ENCODE measurements around the gene TMEM43.

The TMEM43 gene

DNA sequence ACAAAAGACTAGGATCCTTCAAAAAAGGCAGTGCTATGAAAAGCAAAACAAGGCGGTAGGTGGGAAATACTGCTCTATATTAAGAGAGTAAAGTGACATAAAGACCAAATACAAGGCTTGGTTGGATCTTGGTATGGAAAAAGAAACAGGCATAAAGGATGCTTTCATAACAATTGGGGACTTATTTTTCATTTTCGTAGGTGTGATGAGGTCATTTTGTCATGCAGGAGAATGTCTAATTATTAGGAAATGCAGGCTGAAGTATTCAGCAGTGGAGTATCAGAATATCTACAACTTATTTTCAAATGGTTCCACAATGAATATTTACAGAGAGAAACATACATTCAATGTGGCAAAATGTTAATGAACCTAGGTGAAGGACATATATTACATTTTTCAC, 44.6 kb downstream of the TMEM43 start:
- Mint-ChIP-seq H3K9me3 (no peaks in the 10 kb centered on the region), H3K27me3 (no peaks in the 10 kb centered on the region), H3K4me1 (peaks cover 26% of the 10 kb centered on the region), H3K27ac (peak overlapping the region in 1 of 2 donors; percentile 23), H3K4me3 (no peak overlapping the region)
- DNase-seq (no peak), ATAC-seq (no peak)

DNA sequence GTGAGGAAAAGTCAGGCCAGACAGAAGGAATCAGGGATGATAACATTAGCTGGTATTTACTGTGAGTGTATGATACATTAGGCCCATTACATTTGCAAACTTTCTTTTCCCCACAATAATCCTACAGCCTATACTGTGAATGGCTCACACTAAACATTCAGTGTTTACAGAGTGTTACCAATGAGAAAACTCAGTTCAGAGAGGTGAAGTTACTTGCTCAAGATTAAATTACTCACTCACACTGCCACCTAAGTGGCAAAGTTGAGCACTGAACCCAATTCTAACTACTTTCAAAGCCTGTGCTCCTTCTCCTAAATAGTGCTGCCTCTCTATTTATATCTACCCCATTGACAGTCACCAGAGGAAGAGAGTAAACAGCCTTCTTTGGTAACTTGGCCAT, 45.0 kb downstream of the TMEM43 start:
- H3K27me3 Mint-ChIP-seq: no peaks in the 10 kb centered on the region
- H3K27ac Mint-ChIP-seq: peak overlapping the region in 1 of 2 donors; percentile 73
- no peak for ATAC-seq
- no peak for DNase-seq
- no peaks in the 10 kb centered on the region for H3K9me3 Mint-ChIP-seq
- no peak overlapping the region for H3K4me3 Mint-ChIP-seq
- H3K4me1 Mint-ChIP-seq: peaks cover 30% of the 10 kb centered on the region

DNA sequence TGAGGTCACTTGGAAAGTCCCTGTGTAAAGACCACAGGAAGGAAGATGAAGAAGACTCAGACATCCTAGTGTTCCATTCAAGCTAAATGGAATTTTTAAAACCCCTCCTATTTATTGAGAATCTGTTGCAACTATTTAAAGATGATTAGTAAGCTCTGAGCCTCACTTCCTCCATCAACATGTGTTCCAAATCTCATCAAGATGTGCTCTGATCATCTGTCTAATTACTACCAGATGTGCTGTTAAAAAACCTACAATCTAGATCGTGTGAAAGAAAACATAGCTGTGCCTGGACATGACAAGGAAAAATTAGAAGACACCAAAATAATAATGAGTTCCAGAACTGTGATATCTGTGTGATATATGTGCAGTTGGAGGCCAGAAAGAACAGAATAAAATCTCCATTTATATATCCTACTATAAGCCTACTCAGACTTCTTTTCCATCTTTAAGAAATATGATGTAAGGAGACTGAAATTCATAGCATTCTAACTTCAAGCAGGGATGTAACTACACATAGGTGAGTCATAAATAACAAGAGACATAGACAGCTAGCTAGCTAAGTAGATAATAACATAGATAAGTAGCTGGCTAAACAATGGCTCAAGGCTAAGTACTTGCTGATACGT, 45.8 kb downstream of the TMEM43 start:
- H3K27ac Mint-ChIP-seq: peak overlapping the region; percentile 57 to 73
- ATAC-seq: no peak

DNA sequence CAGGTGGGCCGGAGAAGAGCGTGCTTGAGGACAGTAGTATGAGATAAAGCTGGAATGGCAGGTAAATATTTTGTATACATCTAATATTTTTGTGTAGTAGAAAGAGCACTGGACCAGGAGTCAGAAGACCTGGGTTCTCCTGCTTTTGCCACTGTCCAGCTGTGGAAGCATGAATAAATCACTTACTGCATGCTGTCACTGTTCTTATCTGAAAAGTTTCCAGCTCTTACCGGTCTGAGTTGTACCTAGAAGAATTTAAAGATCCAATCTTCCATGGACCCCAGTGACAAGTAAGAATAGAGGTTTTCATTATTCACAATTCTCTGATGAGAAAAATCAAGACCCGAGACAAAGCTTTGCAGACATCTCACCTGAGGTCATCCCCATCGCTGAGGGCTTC, 47.6 kb downstream of the TMEM43 start:
- Mint-ChIP-seq H3K27ac (no peak overlapping the region), H3K4me1 (peaks cover 55% of the 10 kb centered on the region), H3K4me3 (no peak overlapping the region), H3K9me3 (no peaks in the 10 kb centered on the region), H3K27me3 (no peaks in the 10 kb centered on the region)
- DNase-seq: no peak
- ATAC-seq: no peak

More for the DNA sequence above, 45.8 kb downstream of the TMEM43 start:
- peak overlapping the region in 1 of 2 donors; percentile 46 for H3K4me3 Mint-ChIP-seq
- no peaks in the 10 kb centered on the region for H3K9me3 Mint-ChIP-seq
- H3K4me1 Mint-ChIP-seq: peaks cover 38% of the 10 kb centered on the region
- H3K27me3 Mint-ChIP-seq: no peaks in the 10 kb centered on the region
- no peak for DNase-seq

DNA sequence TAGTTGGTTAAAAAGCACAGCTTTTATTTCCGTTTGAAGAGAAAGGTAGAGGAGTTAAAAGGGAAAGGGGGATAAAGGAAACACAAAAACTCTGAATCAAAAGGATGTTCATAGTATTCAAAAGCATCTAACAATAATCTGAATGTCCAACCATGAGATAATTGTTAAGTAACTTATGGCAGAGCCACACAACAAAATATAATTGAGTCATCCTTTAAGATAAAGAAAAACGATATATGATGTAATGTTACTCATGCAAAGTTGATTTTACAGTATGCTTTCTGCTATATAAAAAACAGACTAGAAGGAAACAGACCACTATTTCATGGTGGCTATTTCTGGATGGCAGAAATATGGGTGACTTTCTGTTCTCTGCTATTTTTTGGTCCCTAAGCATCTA, 49.6 kb downstream of the TMEM43 start:
- no peak for DNase-seq
- no peaks in the 10 kb centered on the region for H3K27me3 Mint-ChIP-seq
- no peaks in the 10 kb centered on the region for H3K9me3 Mint-ChIP-seq
- H3K4me1 Mint-ChIP-seq: peaks cover 62% of the 10 kb centered on the region
- H3K27ac Mint-ChIP-seq: peak overlapping the region in 1 of 2 donors; percentile 3
- no peak for ATAC-seq
- peak overlapping the region in 1 of 2 donors; percentile 8 for H3K4me3 Mint-ChIP-seq

DNA sequence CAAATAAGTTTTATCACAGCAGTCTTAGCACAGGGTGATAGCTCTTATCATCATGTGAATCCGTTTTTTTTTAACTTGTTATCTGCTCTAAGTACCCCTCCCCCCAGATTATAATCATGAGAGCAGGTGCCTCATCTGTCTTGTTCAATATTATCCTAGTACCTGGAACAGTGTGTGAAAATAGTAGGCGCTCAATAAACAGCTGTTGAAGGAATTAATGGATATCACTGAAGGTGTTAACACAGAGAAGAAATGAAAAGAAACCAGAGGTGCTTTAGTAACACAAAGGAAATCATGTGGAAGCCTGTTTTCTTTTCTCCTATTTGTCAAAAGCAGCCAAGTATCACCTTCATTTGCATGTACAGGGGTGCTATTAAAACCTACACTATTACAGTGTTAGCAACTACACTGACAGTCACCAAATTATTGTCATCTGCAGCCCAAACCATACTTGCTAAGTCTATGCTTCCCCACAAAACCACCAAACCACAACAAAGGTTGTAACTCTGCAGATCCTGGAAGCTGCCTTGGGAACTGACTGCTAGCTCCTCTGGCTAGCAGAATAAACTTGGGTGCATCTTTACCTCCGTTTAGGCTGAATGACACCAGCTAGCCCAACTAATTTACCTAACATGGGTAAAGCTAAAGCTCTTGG, 50.7 kb downstream of the TMEM43 start:
- ATAC-seq: peak; percentile 76
- H3K4me1 Mint-ChIP-seq: peaks cover 63% of the 10 kb centered on the region
- peak overlapping the region in 1 of 2 donors; percentile 87 for H3K27ac Mint-ChIP-seq
- DNase-seq: peak; percentile 46 to 60
- no peaks in the 10 kb centered on the region for H3K9me3 Mint-ChIP-seq
- H3K27me3 Mint-ChIP-seq: no peaks in the 10 kb centered on the region
- H3K4me3 Mint-ChIP-seq: peak overlapping the region; percentile 49 to 61

DNA sequence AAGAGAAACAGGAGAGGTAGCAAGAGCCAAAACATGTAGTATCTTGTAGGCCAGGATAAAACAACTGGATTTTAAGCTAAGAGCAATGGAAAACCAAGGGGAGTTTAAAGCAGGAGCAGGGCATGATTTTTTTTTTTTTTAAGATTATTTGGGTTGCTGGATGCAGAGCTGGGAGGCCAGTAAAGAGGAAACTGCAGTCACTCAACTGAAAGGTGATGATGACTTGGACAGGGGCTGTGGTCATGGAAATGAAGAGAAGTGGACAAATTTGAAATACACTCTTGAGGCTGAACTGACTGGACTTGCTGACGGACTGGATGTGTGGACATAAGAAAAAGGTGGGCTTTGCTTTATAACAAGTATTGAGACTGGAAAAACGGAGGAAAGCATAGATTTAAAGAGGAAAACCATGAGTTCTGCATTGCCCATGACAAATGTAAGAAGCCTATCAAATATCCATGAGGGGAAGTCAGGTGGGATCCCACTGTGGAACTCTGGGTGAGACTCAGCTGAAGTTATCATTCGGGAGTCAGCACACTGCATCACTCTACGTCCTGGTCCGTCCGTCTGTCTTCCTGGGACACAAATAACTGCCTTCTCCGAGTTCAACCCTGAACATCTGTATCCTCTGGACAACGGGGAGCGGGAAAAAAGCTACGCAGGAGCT, 52.9 kb downstream of the TMEM43 start:
- Mint-ChIP-seq H3K27me3 (no peaks in the 10 kb centered on the region), H3K9me3 (no peaks in the 10 kb centered on the region), H3K27ac (peak overlapping the region; percentile 99 to 100), H3K4me1 (peaks cover 66% of the 10 kb centered on the region), H3K4me3 (peak overlapping the region; percentile 97 to 100)
- ATAC-seq: peak; percentile 8
- no peak for DNase-seq

DNA sequence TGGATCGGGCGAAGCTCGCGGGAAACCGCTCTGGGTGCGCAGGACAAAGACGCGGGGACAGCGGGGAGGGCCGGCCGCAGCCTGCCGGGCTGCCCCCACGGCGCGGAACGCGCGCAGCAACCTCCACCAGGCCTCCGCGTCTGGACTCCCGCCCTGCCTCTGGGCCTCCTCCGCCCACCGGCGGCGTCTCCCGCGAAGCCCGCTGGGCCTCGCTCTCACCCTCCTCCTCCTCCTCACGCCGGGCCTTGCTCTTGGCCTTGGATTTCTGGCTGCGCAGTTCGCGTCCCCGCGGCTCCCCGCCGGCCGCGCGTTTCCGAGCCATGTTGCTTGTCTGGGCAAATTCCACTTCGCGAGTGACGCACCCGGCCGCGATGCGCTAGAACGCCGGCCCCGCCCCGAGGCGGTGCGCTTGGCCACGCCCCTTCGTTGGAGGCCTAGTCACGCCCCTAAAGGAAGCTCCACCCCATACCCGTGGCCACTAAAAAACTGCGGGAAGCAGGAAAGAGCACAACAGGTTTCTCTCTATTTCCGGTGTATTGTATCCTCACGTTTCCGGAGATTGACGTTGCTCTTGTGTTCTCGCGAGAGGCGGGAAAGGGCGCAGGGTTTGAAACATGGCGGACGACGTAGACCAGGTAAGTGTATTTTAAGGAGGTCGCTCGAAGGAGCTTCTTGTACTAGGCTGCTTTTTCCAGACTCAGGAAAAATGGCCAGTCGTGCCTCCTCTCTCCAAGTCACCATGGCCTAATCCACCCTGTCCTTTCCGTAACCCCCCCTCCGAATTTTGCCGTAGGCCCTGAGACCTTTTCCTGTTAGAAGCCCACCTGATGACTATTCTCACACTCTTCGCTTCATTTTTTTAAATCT, 53.6 kb downstream of the TMEM43 start, which contains the start of the genes LSM3 and XPC:
TSS of gene LSM3 (plus strand) at position 571 of the 867 bp plus-strand sequence. CDS start at position 615, 44 bp downstream.
TSS of gene XPC (minus strand) at position 355 of the 867 bp plus-strand sequence. CDS start at position 322, 33 bp downstream.
- Mint-ChIP-seq H3K9me3 (no peaks in the 10 kb centered on the region), H3K27me3 (no peaks in the 10 kb centered on the region), H3K27ac (peak within 1 kb of the TSS; percentile 99 to 100), H3K4me3 (peak within 1 kb of the TSS; percentile 97 to 100), H3K4me1 (peaks cover 73% of the 10 kb centered on the region)
- peak; percentile 98 for DNase-seq
- peak; percentile 92 for ATAC-seq

DNA sequence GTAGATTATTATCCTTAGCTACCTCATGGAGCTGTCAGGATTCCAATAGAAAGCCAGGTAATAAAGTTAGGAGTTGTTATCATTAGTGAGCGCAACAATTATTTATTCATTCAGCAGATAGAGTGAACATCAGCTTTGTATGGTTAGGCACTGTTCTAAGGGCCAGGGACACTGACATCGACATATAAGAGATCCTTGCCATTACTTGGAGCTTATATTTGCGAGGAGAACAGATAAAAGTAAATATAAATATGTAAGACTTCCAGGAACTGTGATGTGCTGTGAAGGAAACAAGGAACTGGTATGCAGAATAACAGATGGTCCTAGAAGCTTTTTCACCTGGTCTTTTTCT, 54.2 kb downstream of the TMEM43 start:
- H3K4me1 Mint-ChIP-seq: peaks cover 73% of the 10 kb centered on the region
- ATAC-seq: no peak
- H3K27me3 Mint-ChIP-seq: no peaks in the 10 kb centered on the region
- peak overlapping the region; percentile 99 to 100 for H3K27ac Mint-ChIP-seq
- H3K4me3 Mint-ChIP-seq: peak overlapping the region; percentile 97 to 100
- no peaks in the 10 kb centered on the region for H3K9me3 Mint-ChIP-seq
- DNase-seq: no peak

DNA sequence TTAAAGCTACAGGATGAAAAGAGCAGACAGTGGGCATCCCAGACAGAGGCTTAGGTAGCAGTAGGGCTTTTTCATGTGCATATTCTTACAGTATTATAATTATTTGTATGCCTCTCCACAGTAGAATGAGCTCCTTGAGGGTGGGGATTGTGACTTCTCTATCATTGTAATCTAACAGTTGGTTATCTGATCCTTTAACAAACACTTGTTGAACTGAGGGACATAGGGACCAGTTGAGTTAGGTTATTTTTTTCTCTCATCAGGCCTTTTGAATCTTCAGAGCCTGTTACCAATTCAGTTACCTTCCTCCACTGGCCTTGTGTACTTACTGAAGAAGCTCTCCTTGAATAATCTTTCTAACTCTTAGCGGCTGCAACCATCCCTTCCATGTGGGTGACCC, 54.9 kb downstream of the TMEM43 start:
- Mint-ChIP-seq H3K4me1 (peaks cover 66% of the 10 kb centered on the region), H3K9me3 (no peaks in the 10 kb centered on the region), H3K27ac (peak overlapping the region; percentile 99 to 100)

DNA sequence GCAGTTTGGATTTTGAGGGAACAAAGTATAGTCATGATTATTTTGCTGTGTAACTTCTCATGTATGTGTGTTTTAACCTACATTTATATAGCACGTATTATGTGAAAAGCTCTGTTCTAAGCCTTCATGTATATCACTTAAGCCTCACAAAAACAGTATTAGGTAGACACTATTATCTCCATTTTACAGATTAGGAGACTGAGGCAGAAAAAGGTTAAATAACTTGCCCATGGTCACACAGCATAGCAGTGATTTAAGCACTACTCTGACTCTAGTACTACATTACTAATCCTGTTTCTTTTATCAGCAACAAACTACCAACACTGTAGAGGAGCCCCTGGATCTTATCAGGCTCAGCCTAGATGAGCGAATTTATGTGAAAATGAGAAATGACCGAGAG, 56.4 kb downstream of the TMEM43 start:
- no peak for DNase-seq
- Mint-ChIP-seq H3K27ac (no peak overlapping the region), H3K27me3 (no peaks in the 10 kb centered on the region), H3K4me1 (peaks cover 51% of the 10 kb centered on the region), H3K9me3 (no peaks in the 10 kb centered on the region), H3K4me3 (no peak overlapping the region)
- ATAC-seq: no peak

More for the DNA sequence above, 54.9 kb downstream of the TMEM43 start:
- Mint-ChIP-seq H3K27me3 (no peaks in the 10 kb centered on the region), H3K4me3 (peak overlapping the region; percentile 97 to 100)
- DNase-seq (no peak), ATAC-seq (no peak)

DNA sequence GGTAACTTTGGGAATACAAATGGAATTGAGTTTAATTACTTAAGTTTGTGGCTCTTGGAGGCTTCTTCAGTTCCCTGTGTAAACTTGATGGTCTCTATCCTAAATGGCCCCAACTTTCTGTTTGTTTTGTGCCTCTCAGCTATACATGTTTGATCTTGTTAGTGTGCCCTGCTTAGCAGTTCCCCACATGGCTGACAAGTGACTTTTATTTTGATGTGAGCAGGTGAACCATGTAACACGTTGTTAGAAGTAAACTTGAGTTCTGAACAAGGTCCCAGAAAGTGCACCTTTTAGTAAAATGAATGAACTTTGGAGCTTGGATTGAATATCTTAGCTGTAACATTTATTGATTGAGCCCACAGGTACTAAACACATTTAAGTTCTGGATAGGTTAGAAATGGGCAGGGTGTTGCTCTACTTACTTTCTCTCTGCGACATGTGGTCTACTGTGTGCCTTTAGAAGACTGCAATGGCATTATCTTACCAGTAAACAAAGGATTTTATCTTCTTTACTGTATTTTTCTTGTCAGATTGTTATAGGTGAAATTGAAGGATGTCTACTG, 58.2 kb downstream of the TMEM43 start:
- Mint-ChIP-seq H3K4me3 (no peak overlapping the region), H3K27me3 (no peaks in the 10 kb centered on the region), H3K4me1 (peaks cover 35% of the 10 kb centered on the region), H3K27ac (no peak overlapping the region), H3K9me3 (no peaks in the 10 kb centered on the region)
- no peak for DNase-seq
- no peak for ATAC-seq

DNA sequence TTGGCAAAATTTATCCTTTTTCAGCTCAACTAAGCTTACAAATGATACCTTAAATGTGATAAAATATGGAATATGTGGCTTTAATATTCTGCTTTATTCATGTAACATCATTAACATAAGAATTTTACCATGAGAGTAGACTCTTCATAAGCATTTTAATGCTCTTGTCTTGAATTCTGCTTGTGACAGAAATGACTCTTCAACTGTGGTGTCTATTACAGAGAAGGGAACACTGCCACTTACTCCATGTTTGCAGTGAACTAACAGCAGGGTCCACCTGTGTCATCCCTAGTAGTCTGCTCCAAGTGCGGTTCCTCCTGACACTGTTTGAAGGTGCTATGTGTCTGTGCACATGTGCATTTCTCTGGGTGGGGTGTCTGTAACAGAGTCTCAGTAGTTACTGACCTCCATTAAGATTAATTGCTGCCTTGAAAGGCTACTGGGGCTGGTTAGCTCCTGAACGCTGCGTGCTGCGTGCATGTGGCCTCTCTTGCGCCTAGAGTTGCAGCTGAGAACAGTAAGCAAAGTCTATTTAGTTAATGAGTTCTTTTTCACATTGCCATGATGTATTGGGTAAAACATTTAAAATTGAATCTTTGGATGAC, 62.1 kb downstream of the TMEM43 start:
- ATAC-seq (no peak), DNase-seq (no peak)
- no peaks in the 10 kb centered on the region for H3K27me3 Mint-ChIP-seq
- H3K4me1 Mint-ChIP-seq: peaks cover 52% of the 10 kb centered on the region
- H3K27ac Mint-ChIP-seq: no peak overlapping the region
- H3K4me3 Mint-ChIP-seq: no peak overlapping the region
- no peaks in the 10 kb centered on the region for H3K9me3 Mint-ChIP-seq

DNA sequence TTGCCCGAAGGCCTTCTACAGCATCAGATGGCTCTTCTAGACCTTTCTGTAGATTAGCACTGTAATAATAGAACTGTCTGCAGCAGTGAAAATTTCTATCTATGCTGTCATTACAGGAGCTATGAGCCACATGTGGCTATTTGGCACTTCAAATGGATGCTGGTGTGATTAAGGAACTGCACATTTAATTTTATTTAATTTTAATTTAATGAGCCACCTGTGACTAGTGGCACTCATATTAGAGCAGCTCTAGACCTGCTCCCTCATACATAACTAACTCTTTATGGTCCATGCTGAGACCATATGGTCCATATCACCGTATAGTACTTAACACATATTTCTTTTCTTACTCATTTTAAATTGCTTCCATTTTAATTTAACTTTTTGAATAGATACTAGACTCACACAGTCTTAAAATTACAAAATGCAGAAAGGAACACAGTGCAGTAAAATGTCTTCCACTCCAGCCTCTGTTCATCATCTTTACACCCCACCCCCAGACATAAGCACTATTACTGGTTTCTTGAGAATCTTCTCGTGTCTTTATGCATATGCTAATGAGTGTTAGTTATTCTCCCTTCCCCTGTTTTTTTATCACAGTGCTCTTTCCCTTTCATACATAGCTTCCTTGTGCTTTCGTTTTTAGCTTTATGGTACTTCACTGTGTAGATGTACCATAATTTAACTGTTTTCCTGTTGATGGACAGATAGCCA, 63.3 kb downstream of the TMEM43 start:
- Mint-ChIP-seq H3K27me3 (no peaks in the 10 kb centered on the region), H3K27ac (no peak overlapping the region), H3K9me3 (no peaks in the 10 kb centered on the region), H3K4me3 (no peak overlapping the region), H3K4me1 (peaks cover 53% of the 10 kb centered on the region)
- ATAC-seq (no peak), DNase-seq (no peak)
